HCT116 (cell line): ENCODE data around the gene MSL1. TPM values are rescaled to one million over a fixed set of nuclear protein-coding genes. Genes with fewer than 3 reads are reported as not detected.

Experiments used
- ATAC-seq: fragments of 200-7000 bp; cut with Tn5 transposase; 2 replicates; pipeline ENCODE4 v1.9.1; 2020; ENCODE audit warnings: mild to moderate bottlenecking, moderate library complexity
- BruUV-seq: library from RNA; stranded (reverse); fragments of 400-500 nt; replicated peaks from 2 replicates; lab custom pipeline; 2021; lab: Mats Ljungman, UMichigan
- CTCF ChIA-PET: fragments of 300-600 bp; sonication (Branson Sonifier 250); formaldehyde crosslinking; loops from one replicate; lab custom pipeline; 2021; ENCODE audit warnings: antibody characterized with exemption; lab: Charles Lee
- POLR2A ChIA-PET: fragments of 300-600, 350-600 bp; sonication (Branson Sonifier 250); formaldehyde crosslinking; loops from one replicate; lab custom pipeline; 2021; ENCODE audit warnings: antibody characterized with exemption; lab: Charles Lee
- RAD21 ChIA-PET, 2 experiments: fragments of 300-600 bp; sonication (Branson Sonifier 250); formaldehyde crosslinking; loops; one replicate each; lab custom pipeline; 2023; ENCODE audit warnings: low total read pairs in 2 of 2; ENCODE audit not compliant: uncharacterized antibody in 2 of 2, unreplicated experiment in 2 of 2, low non-redundant PET in 1 of 2; lab: Charles Lee
- DNase-seq: peaks from one replicate; pipeline ENCODE4 v3.0.0-alpha.2; 2010; ENCODE audit warnings: low read depth, low spot score
- H2AFZ ChIP-seq: fragments of 200-600 bp; shearing (Covaris generic), sonication (generic); 2 replicates; pipeline ENCODE4 v1.6.1; 2017; ENCODE audit warnings: low read depth, mixed run types, mixed read lengths, antibody characterized with exemption, low read length; ENCODE audit not compliant: poor library complexity, severe bottlenecking
- H3K27ac ChIP-seq: 2 replicates; pipeline ENCODE4 v1.5.1; 2012; ENCODE audit warnings: low read depth, low read length
- H3K27me3 ChIP-seq: fragments of 200-600 bp; sonication (generic); 2 replicates; pipeline ENCODE4 v1.6.1; 2016; ENCODE audit warnings: mixed run types, low read length, mixed read lengths; ENCODE audit not compliant: insufficient read depth
- H3K36me3 ChIP-seq, 2 experiments: fragments of 200-500 bp in 1 of 2; fragments of 200-600 bp in 1 of 2; sonication (Bioruptor generic) in 1 of 2; sonication (generic) in 1 of 2; 2 replicates each; pipeline versions ENCODE4 v1.5.1 to v1.6.1; 2014 to 2016; ENCODE audit warnings: low read length in 2 of 2, inconsistent platforms in 1 of 2, mixed read lengths in 1 of 2, mixed run types in 1 of 2; ENCODE audit not compliant: insufficient read depth in 2 of 2, control insufficient read depth in 1 of 2
- H3K4me1 ChIP-seq, 2 experiments: fragments of 200-600 bp in 1 of 2; sonication (generic) in 1 of 2; 2 replicates each; pipeline versions ENCODE4 v1.5.1 to v1.6.1; 2012 to 2017; ENCODE audit warnings: low read length in 2 of 2, inconsistent platforms in 1 of 2, mild to moderate bottlenecking in 1 of 2, mixed read lengths in 1 of 2, mixed run types in 1 of 2, moderate library complexity in 1 of 2; ENCODE audit not compliant: insufficient read depth in 2 of 2, control insufficient read depth in 1 of 2
- H3K4me2 ChIP-seq: fragments of 200-600 bp; sonication (generic); 2 replicates; pipeline ENCODE4 v1.6.1; 2017; ENCODE audit warnings: mixed run types, low read length, mixed read lengths
- H3K4me3 ChIP-seq, 2 experiments: fragments of 200-600 bp in 1 of 2; sonication (generic) in 1 of 2; replicated peaks in 1 of 2; 2 replicates each; pipeline ENCODE4 v1.5.1; 2011 to 2016; ENCODE audit warnings: low read length in 2 of 2, control low read depth in 1 of 2, low read depth in 1 of 2, mild to moderate bottlenecking in 1 of 2, mixed read lengths in 1 of 2, mixed run types in 1 of 2
- H3K79me2 ChIP-seq: fragments of 200-600 bp; sonication (generic); 2 replicates; pipeline ENCODE4 v1.6.1; 2017; ENCODE audit warnings: mild to moderate bottlenecking, mixed run types, low read length, moderate library complexity, mixed read lengths; ENCODE audit not compliant: insufficient read depth
- H3K9ac ChIP-seq: fragments of 200-600 bp; sonication (generic); 2 replicates; pipeline ENCODE4 v1.6.1; 2016; ENCODE audit warnings: low read length, mixed read lengths
- H3K9me2 ChIP-seq: fragments of 200-600 bp; sonication (generic), shearing (Covaris generic); 2 replicates; pipeline ENCODE4 v1.6.1; 2017; ENCODE audit warnings: mixed run types, mild to moderate bottlenecking, moderate library complexity; ENCODE audit not compliant: insufficient read depth
- H3K9me3 ChIP-seq, 2 experiments: fragments of 200-500 bp in 1 of 2; fragments of 200-600 bp in 1 of 2; sonication (Bioruptor generic) in 1 of 2; sonication (generic) in 1 of 2; 2 replicates each; pipeline ENCODE4 v1.6.1; 2014 to 2017; ENCODE audit warnings: low read length in 2 of 2, mixed read lengths in 2 of 2, inconsistent platforms in 1 of 2, low read depth in 1 of 2, mild to moderate bottlenecking in 1 of 2, mixed run types in 1 of 2, moderate library complexity in 1 of 2; ENCODE audit not compliant: control insufficient read depth in 1 of 2, insufficient read depth in 1 of 2
- H4K20me1 ChIP-seq: fragments of 200-600 bp; sonication (generic), shearing (Covaris generic); 2 replicates; pipeline ENCODE4 v1.6.1; 2017; ENCODE audit warnings: mixed run types, mild to moderate bottlenecking, moderate library complexity; ENCODE audit not compliant: insufficient read depth
- CBX3 ChIP-seq: IDR thresholded peaks from 2 replicates; pipeline ENCODE4 v1.6.1; 2012; ENCODE audit warnings: low read depth
- ELF1 ChIP-seq: IDR thresholded peaks from 2 replicates; pipeline ENCODE4 v1.6.1; 2012; ENCODE audit warnings: low read depth, borderline replicate concordance
- FOSL1 ChIP-seq: IDR thresholded peaks from 2 replicates; pipeline ENCODE4 v1.6.1; 2012; ENCODE audit warnings: low read depth
- JUND ChIP-seq: IDR thresholded peaks from 2 replicates; pipeline ENCODE4 v1.6.1; 2012
- POLR2A ChIP-seq: IDR thresholded peaks from 2 replicates; pipeline ENCODE4 v1.7.0; 2011; ENCODE audit warnings: borderline replicate concordance; ENCODE audit not compliant: insufficient read depth, insufficient read length; ENCODE audit errors: extremely low read depth
- RAD21 ChIP-seq: IDR thresholded peaks from 2 replicates; pipeline ENCODE4 v1.6.1; 2012; ENCODE audit warnings: low read depth, mild to moderate bottlenecking
- SP1 ChIP-seq: IDR thresholded peaks from 2 replicates; pipeline ENCODE4 v1.6.1; 2012; ENCODE audit warnings: low read depth
- TCF7L2 ChIP-seq: IDR thresholded peaks from 2 replicates; pipeline ENCODE4 v1.7.0; 2011; ENCODE audit warnings: borderline replicate concordance, inconsistent platforms; ENCODE audit not compliant: insufficient read depth, insufficient read length; ENCODE audit errors: extremely low read depth
- ZFX ChIP-seq: fragments of 450-650 bp; IDR thresholded peaks from 2 replicates; pipeline ENCODE4 v1.6.1; 2017
- ZNF274 ChIP-seq: fragments of 200-500 bp; sonication (Bioruptor generic); IDR thresholded peaks from 2 replicates; pipeline ENCODE4 v1.6.1; 2014; ENCODE audit warnings: mild to moderate bottlenecking, low read depth, low read length, inconsistent platforms
- intact Hi-C: fragments of 100-400 bp; cut with micrococcal nuclease; formaldehyde crosslinking; loops from 2 replicates; pipeline ENCODE4 v1.10.0; 2022
- total RNA-seq: library from RNA; stranded (reverse); gene quantifications from one replicate; pipeline ENCODE4 v1.2.1, GENCODE V29; 2021; ENCODE audit not compliant: unreplicated experiment

The MSL1 gene
- total RNA-seq, 1 experiment from 2014 or later, result 67.2 TPM

GRCh38 chr17:40072040-40072734, 49.6 kb upstream of the MSL1 start:
- BruUV-seq, result no TSS peak
- Histone ChIP-seq H2AFZ (no peak overlapping the region), H3K27me3 (no peaks in the 10 kb centered on the region), H3K4me2 (peak overlapping the region; percentile 78), H3K9ac (peak overlapping the region; percentile 46), H3K36me3 (no peaks in the 10 kb centered on the region), H3K79me2 (peaks cover 4% of the 10 kb centered on the region; the same call in 1 of the 2 replicates), H3K4me1 (peaks cover 75 to 76% of the 10 kb centered on the region in 2 experiments), H3K4me3 (no peak overlapping the region), H3K27ac (peak overlapping the region; percentile 79), H3K9me3 (no peaks in the 10 kb centered on the region), H3K9me2 (no peaks in the 10 kb centered on the region), H4K20me1 (no peaks in the 10 kb centered on the region)
- ATAC-seq, result no peak
- intact Hi-C loops, result no loop called here
- DNase-seq, result no peak
- POLR2A ChIA-PET, result interaction anchor here (1.6 kb wide), 1 partner anchor 9 kb away, joined by 5 read pairs; the partner anchor contains the start of gene THRA
- RAD21 ChIA-PET, result interaction anchor here in 1 of 2 experiments (0.6 kb wide), 1 partner anchor 35 kb away, joined by 3 read pairs; no protein-coding TSS in a partner anchor
- TF ChIP-seq ZFX (peak; percentile 39; the same call in 1 of the 2 replicates), SP1 (peak; percentile 43; the same call in 1 of the 2 replicates), JUND (no peak)
- CTCF ChIA-PET, result interaction anchor here (0.6 kb wide), 1 partner anchor 107 kb away, joined by 4 read pairs; no protein-coding TSS in a partner anchor

- BruUV-seq, result no TSS peak
- ChIA-PET RAD21 (no interaction called here), POLR2A (interaction anchor here (0.9 to 1.6 kb wide), 2 partner anchors 10 to 28 kb away, joined by 4 to 5 read pairs; partner anchors contain the start of genes NR1D1 and THRA), CTCF (interaction anchor here (1.1 kb wide), 1 partner anchor 14 kb away, joined by 4 read pairs; no protein-coding TSS in a partner anchor)
- DNase-seq (no peak), ATAC-seq (no peak)
- peaks cover 4% of the 10 kb centered on the region; the same call in 1 of the 2 replicates for H3K79me2 ChIP-seq
- H3K27ac ChIP-seq, result peak overlapping the region; percentile 79
- peaks cover 74 to 75% of the 10 kb centered on the region in 2 experiments for H3K4me1 ChIP-seq
- H3K9me3 ChIP-seq, result no peaks in the 10 kb centered on the region
- no peaks in the 10 kb centered on the region for H4K20me1 ChIP-seq
- no peaks in the 10 kb centered on the region for H3K27me3 ChIP-seq
- H3K36me3 ChIP-seq, result no peaks in the 10 kb centered on the region
- no peak overlapping the region for H3K4me3 ChIP-seq
- no peak overlapping the region for H2AFZ ChIP-seq
- peak overlapping the region; percentile 46; the same call in 1 of the 2 replicates for H3K9ac ChIP-seq
- intact Hi-C loops, result no loop called here
- peak overlapping the region; percentile 78; the same call in 1 of the 2 replicates for H3K4me2 ChIP-seq
- no peaks in the 10 kb centered on the region for H3K9me2 ChIP-seq
- no peak for TF ChIP-seq ZNF274
- no peak for TF ChIP-seq ELF1
- TF ChIP-seq RAD21, result no peak
- TF ChIP-seq POLR2A, result no peak
- no peak for TF ChIP-seq SP1
- TF ChIP-seq FOSL1, result no peak
- no peak for TF ChIP-seq TCF7L2
- TF ChIP-seq ZFX, result no peak
- no peak for TF ChIP-seq CBX3
Observed at GRCh38 chr17:40072735-40073346, 48.9 kb upstream of the MSL1 start.
